HG03521 (cell line): ENCODE data around the gene PALM2AKAP2.

Experiments used
- ATAC-seq: cut with Tn5 transposase; IDR thresholded peaks from one replicate; pipeline ENCODE4 v1.9.1; 2021; ENCODE audit warnings: mild to moderate bottlenecking, moderate library complexity; ENCODE audit not compliant: unreplicated experiment

PALM2AKAP2 gene

DNA sequence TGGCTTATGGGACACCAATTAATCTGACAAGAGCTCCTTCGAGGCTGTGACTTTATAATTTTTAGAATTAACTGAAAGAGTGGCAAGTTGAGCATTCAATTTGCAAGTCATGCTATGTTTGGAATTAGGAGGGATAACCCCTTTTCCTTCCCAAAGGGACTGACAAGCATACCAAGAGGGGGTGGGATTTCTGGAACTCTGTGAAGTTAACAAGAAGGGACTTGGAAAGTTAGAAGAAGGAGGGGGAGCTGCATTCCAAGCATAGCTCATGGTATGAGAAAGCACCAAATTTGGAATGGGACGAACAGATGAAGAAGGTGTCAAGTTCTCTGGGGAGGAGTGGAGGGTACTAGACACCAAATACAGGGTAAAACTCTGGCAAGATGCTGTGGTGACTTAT lies 8.9 kb upstream of the PALM2AKAP2 start:
- ATAC-seq, result no peak

DNA sequence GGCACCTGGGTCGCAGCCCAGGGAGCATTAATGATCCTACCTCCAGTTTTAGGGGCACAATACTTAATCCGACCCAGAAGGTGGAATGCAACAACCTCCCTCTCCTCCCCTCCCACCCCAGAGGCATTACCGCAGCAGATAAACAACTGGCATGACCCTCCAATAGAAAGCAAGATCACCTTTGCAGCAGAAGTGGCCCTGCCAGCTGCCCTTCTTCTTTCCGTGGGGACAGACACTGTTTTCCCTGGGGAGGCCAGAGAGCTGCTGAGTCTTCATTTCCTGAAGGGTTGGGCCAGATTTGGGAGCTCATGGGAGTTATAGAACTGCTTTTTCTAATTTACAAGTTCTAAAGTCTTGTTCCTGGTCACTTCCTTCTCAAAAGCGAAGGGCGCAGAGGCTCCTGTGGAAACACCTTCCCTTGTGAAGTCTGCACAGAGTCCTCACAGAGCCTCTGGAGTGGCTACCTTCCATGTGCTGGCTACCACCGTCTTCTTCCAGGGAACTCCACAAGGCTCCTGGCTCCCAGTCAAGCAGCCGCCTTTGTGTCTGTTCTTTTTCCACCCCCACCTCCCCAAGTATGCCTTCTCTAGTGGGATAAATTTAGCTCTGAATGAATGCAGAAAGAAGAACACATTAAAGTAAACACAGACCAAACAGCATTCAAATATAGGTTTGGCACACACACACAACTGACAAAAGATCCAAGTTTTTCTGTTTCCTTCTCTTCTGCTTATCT lies 8.0 kb upstream of the PALM2AKAP2 start:
- no peak for ATAC-seq

DNA sequence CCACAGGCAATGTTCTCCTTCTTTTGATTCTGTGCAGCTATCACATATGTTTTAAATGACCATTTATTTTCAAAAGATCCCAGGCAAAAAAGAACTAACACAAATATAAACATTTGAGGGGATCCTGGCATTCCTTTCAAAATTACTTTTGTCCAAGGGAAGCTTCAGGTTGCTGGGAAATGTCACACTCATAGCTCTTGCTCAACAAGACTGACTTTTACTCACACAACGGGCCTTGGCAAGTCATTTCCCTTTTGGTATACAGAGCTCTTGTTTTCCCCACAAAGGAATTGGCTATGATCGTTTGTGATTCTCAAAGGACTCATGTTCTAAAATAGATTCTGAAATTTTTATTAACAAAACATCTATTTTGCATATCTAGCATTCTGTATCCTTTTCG lies 4.5 kb upstream of the PALM2AKAP2 start:
- no peak for ATAC-seq

DNA sequence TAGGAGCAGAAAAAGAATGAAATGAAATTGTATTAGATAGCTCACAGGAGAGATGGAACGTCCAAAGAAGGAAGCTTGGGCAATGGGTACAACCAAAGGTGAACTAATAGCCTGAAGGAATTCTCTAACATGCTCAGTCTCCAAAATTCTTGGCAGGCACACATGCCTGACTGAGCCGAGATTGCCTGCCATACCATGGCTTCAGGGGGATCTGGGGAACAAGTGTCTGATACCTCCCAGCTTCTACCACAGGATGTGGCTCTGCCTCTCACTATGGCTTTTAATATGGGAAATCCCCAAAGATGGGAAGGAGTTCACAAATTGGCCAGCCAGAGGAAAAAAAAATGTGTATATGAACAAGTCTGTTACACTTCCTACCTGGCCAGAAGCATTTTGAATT lies 3.6 kb upstream of the PALM2AKAP2 start:
- no peak for ATAC-seq

DNA sequence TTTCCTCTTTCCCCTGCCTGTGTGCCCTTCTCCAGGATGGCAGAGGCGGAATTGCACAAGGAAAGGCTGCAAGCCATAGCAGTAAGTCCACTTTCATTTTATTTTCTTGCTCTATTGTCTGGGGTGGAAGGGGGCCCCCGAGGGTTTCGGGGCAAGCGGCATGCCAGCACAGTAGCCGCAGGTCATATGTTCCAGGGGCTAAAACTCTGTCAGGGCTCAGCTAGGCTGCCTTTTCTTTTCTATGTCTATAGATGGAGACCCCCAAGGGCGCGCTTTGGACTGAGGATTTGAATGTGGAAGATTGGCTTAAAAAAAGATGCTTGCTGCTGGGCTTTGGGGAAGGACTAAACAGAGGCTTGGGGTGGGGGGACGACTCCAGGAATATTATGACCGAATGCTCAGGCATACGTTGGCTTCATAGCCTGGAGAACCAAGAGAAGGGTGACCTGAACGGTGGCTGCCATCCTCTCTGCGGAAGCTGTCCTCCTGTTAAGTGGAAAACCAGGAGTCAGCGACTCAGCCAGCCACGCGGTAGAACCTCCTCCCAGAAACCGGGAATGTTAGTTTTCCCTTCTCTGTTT lies 545 bp downstream of the PALM2AKAP2 start:
- ATAC-seq, result no peak

DNA sequence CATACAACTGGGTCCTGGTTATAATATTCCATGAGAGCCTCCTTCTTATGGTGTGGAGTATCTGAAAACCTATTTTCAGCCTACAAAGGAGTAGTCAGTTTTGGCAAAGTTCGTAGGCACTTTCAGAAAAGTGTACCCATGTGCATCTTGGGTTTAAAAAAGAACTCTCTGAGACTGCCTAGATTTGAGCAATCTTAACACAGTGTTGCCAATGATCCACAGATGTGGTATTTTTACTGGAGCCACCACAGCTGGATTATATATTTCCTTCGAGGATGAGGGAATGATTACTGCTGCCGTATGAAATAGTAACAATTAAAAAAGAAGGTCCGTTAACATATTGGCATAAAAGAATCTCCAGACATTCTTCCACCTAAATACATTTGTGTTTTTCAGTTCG lies 1.1 kb downstream of the PALM2AKAP2 start:
- ATAC-seq, result no peak

DNA sequence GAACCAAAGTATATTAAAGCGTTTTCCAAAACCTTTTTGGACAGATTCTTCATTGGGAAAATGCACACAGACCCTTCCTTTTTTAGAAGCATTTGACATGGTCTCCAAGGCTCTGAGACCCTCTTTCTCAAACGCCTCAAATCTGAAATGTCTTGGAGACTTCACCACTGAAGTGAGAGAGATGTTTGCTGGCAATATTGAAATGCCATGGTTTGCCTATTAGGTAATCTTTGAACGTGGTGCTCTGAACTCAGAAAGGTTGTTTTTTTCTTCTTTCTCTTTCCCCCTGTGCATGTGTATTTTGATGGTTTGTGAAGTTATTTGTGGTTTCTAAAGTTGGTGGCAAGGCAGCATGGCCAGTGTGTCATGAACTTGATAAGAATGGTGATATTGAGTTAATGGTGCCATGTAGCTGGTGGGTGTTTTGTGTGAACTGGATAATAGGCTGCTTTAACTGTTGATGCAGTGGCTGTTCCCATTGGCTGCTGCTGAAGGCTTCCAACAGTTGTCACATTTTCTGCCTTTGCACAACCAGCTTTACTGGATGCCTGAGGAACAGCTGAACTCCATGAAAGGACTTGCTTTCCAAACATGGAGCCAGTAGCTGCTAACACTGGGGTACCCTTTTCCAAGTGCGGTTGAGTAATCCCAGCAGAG lies 1.7 kb downstream of the PALM2AKAP2 start:
- no peak for ATAC-seq

DNA sequence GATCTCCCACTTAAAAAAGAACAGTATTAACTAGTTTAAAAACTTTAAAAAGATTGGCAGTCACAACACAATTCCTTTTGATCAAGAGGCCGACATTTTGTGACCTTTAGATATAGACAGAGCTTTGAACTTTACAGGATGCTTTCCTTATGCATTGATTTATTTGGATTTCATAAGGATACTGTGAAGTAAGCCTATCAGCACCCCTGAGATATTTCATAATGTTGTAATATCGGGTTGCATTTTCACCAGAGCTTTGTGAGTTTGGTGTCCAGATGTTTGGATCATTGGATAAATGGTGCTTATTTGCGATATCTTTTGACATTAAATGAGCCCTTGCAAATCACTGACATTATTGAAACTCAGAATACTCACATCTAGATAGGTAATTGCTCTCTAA lies 7.7 kb downstream of the PALM2AKAP2 start:
- ATAC-seq, result no peak

DNA sequence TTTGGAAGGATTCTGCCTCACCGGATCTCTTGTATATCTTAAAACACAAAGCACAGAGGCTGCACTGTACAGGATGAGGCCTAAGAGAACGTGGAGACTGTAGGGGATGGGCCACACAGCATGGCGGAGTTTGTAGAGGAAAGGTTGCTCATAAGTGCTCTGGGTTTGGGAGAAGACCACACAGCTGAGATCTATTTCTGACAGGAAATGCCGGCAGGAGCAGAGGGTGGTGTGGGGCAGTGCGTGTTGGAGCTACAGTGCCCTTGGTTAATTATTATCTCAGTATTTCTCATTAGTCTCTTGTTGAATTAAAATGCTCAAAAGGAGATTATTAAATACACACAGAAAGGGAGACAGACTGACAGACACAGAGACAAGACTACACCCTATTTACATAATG lies 9.6 kb downstream of the PALM2AKAP2 start:
- no peak for ATAC-seq

DNA sequence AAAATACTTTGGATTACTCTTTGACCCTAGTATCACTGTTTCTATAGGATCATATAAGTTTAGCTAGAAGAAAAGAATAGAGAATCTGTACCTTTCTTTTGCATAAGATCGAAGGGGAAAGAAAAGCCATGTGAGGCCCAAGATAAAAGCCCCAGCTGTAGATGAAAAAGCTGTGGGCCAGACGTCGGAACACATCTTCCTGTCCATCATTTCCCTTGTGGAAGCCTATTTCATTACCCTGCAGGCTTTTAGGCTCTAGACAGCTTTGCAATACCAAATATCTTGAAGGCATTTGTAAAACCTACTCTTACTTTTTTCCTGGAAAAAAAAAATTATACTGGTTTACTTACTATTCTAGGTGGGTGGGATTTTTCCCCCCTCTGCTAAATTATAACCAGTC lies 10.0 kb downstream of the PALM2AKAP2 start:
- no peak for ATAC-seq

DNA sequence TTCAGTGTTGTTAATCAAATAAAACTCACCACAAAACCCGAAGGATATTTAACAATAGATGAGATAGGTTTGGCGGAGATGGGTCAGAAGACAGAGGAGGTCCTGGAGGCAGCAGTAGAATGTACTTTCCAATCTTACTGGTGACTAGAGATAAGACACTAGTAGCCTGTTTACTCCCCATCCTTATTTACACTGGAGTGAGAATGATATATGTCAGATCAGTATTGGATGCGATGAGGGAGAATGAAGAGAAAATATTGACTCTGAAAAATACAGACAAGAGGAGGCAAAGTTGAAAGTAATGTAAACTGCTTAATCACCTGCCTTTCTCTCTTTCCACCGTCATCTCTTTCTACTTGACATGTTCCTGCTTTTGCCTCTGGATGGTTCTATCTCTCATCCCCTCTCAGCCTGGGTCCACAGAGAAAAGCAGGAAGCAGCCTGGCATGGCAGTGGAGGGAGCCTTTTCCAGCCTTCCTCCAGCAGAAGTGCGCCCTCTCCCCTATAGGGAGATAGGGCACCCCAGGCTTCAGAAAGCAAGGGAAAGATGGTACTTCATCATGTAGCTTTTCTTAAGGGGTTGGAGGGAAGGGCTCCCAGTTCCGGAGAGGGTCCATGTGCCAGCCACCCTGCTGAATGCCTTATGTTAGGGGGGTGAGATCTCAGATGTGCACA lies 11.1 kb downstream of the PALM2AKAP2 start:
- no peak for ATAC-seq

DNA sequence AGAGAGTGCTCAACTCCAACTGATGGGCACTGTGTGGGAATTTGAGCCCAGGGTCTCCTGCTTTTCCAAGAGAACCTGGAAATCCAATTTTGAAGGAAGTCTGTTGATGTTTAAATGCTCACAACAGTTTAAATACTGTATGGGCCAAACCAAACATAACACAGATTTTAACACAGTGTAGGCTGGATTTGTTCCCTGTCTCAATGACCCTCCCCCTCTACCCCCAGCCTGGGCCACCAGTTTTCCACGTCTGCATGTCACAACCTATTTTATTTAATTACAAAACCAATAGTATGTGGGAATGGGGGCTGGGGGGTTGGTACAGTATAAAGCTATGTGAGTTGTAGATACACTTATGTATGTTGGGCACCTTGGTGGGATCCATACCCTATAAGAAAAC lies 11.7 kb downstream of the PALM2AKAP2 start:
- ATAC-seq, result no peak

DNA sequence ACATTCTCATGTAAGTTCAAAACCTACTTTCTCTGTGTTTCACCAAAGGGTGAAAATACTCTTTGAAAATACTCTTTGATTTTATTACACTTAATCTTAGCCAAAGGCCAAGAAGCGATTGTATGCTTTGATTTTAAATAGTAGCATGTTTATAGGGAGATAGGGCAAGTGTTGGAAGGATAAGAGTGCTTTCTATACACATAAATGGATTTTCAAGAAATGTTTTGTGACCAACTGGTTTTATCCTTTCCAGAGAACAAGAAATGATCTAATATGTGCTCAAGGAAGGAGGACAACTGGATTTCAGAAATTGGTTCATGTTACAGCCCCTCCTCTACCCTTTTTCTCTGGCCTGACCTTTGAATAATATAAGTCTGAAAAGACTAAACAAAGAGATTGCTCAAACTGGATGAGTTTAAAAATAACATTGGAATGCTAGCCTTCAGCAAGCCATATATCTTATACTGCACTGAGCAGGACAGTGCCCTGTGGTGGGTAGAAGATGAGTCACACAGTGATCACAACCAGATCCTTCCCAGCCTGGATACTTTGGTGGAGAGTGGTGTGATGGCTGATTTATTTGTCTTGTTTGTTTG lies 13.1 kb downstream of the PALM2AKAP2 start:
- no peak for ATAC-seq

DNA sequence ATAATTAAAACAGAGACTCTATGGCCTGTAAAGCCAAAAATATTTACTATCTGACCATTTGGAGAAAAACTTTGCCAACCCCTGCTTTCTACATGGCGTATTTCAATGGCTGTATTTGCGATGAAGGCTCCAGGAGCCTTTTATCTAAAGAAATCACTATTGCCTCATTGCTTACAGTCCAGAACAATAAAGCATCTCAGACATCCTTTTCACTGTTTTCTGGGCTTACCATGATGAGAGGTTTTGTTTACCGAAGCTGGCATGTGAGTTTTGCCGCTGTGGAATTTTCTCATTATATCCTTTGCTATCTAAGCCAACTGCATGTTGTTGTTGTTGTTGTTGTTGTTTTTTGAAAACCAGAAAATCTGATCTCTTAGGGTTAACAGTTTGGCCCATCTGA lies 13.9 kb downstream of the PALM2AKAP2 start:
- no peak for ATAC-seq

DNA sequence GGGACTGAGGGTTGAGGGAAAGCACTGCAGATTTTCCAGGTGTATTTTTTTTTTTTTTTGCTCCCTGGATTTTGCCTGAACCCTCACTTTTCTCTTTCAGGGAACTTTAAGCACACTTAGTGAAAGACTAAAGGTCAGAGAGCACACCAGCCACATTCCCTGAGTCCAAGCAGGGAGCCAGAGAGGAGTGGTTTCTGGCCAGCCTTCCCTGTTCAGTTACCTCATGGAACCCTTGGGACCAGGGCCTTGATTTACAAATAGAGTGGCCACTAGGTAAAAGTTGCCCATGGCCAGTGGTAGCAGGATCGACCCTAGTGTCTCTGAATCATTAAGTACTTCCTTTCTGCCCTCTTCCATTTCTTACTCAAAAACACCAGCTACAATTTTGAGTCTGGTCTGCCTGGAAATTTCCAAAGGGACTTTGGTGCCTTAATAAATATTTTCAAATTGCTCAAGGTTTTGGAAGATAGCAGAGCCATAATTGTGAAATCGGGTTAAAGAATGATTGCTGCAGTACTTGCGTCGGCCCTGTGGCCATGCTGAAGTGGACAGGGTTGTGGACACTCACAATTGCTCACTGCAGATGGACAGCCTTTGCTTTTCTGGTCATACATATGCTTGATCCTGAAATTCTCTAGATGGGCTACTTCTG lies 14.5 kb downstream of the PALM2AKAP2 start:
- no peak for ATAC-seq

DNA sequence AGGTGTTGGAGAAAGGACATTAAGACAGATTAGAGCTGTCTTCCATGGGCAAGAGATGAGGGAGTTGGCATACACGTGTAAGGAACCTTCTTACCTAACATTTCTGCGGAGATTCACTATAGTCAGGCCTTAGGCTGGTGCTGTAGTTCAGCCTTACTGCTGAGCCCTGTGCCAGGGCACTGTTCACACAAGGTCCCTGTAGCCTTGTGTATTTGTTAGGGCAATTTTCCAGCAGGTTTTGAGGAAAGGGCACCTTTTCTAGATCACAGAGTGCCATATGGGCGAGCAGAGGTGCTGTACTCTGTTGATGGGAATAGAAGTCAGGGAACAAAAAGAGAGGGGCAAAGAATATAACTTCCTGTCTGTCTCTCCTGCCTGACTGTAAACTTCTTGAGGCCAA lies 15.6 kb downstream of the PALM2AKAP2 start:
- ATAC-seq, result no peak

DNA sequence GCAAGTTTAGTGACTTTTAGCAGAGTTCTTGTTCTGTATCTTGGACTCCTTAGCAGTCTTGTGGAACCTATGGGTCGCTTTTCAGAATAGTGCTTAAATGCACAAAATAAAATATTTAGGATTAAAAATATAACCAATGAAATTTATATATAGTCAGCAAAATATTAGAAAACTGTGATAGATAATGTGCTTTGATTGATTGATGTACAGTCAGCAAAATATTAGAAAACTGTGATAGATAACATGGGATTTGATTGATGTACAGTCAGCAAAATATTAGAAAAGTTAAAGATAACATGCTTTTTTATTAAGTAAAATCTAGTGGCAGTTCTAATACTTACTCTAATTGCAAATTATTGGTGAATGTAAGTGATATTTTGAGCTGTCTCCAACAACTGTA lies 16.1 kb downstream of the PALM2AKAP2 start:
- ATAC-seq, result no peak

DNA sequence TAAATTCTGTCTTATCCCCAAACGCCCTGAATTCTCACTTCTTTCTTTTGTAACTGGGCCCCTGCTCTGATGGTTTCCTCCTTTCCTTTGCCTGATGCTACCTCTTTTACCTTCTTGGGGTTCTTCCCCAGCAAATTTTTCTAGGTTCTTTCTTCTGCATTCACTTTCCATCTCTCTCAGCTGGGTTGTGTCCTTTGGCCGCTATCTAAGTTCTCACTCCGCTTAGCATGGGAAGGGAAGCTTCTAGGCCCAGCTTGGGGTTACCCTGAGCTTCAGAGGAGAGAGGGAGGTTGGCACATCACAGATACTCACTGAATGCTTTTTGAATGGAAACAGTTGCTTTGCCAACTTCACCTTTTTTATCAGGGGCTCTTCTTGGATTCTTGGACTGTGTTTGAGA lies 17.0 kb downstream of the PALM2AKAP2 start:
- ATAC-seq, result no peak

DNA sequence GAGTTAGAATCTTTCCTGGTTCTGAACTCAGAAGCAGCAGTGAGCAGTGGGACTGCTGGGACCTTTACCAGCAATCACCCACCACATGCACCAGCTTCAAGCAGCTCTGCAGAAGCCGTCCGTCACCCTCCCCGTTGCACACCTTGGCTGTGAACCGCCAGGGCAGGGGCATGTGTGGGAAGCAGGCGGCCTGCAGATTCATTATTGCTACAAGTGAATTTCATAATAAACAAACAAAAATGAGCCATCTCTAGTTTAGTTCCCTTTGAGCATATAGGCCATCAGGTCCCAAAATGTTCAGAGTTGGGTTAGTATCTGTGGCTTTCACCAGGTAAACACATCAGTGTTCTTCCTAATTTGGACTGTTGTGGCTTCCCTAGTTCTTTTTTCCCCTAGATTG lies 17.5 kb downstream of the PALM2AKAP2 start:
- ATAC-seq, result no peak

DNA sequence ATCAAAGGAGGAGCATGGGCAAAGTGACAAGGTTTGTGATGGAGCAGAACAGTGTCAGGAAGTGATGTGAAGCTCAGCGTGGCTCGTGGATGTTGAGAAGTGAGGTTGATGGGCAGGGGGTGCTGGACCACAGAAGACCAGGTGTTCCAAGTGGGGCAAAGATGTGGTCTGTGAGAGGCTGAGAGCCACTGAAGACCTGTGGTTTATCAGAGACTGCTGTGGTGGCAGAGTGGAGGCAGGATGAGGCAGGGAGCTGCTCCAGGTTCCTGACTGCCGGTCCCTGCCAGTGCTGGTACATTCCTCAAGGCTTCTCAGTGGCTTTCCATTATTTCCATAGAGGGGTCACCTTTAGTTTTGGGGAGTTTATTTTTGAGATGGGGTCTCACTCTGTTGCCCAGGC lies 19.1 kb downstream of the PALM2AKAP2 start:
- no peak for ATAC-seq

DNA sequence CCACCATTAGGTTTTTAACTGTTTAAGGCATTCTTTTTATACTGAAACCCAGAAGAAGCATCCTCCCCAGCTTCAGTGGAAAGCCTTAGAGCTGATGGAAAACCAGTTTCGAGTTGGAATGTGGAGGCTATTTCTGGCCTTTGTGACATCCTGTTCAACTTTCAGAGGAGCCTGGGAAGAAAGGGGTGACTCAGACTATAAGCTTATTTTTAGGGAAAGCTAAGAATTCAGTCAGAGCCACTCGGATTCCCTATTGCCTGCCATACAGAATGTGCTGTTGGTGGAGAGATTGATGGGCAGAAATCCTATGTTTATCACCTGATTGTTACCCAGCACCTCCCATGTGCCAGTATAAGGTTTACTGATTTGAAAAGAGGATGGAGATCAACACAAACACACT lies 19.8 kb downstream of the PALM2AKAP2 start:
- ATAC-seq, result no peak
